A204.1 (cell line): ENCODE results near the gene TRANK1.
"Not testable (repeated sequence)": the region's sequence is repeated elsewhere in the genome, so short reads cannot be mapped to it uniquely, and the experiment has no call there.

Experiments used
- FAIRE-seq: peaks from 2 replicates; lab custom pipeline; 2012; peaks lifted over from hg19 to GRCh38; lab: Jason Lieb, UNC

The TRANK1 gene

GRCh38 chr3:36919439-36920160 is 25.3 kb downstream of the TRANK1 start:
- no peak for FAIRE-seq

GRCh38 chr3:36918050-36918449 is 26.8 kb downstream of the TRANK1 start:
- FAIRE-seq: no peak

GRCh38 chr3:36911990-36912804 is 32.7 kb downstream of the TRANK1 start:
- no peak for FAIRE-seq

GRCh38 chr3:36909666-36910065 is 35.2 kb downstream of the TRANK1 start:
- FAIRE-seq: no peak

- FAIRE-seq: no peak
These were observed 35.7 kb downstream of the TRANK1 start for GRCh38 chr3:36909181-36909580.

GRCh38 chr3:36908647-36909180 is 36.1 kb downstream of the TRANK1 start:
- no peak for FAIRE-seq

GRCh38 chr3:36907911-36908646 is 36.8 kb downstream of the TRANK1 start:
- FAIRE-seq: peak; percentile 48

GRCh38 chr3:36906504-36907149 is 38.2 kb downstream of the TRANK1 start:
- FAIRE-seq: no peak

GRCh38 chr3:36905545-36905944 is 39.3 kb downstream of the TRANK1 start:
- no peak for FAIRE-seq

GRCh38 chr3:36904641-36905040 is 40.2 kb downstream of the TRANK1 start:
- no peak for FAIRE-seq

GRCh38 chr3:36904065-36904464 is 40.8 kb downstream of the TRANK1 start:
- not testable (repeated sequence) for FAIRE-seq

GRCh38 chr3:36903119-36903882 is 41.6 kb downstream of the TRANK1 start:
- FAIRE-seq: no peak

GRCh38 chr3:36901588-36901987 is 43.3 kb downstream of the TRANK1 start:
- FAIRE-seq: no peak

GRCh38 chr3:36900474-36901443 is 44.1 kb downstream of the TRANK1 start:
- FAIRE-seq: no peak

GRCh38 chr3:36895496-36896409 is 49.1 kb downstream of the TRANK1 start:
- FAIRE-seq: no peak

- no peak for FAIRE-seq
These were observed 49.9 kb downstream of the TRANK1 start for GRCh38 chr3:36894914-36895313.

- FAIRE-seq: no peak
These were observed 51.0 kb downstream of the TRANK1 start for GRCh38 chr3:36893826-36894225.

GRCh38 chr3:36893137-36893557 is 51.7 kb downstream of the TRANK1 start:
- FAIRE-seq: no peak
